GM23338 (cell line): Measurements from ENCODE around the gene HIVEP3. TPM values are rescaled to one million over a fixed set of nuclear protein-coding genes. Genes with fewer than 3 reads are reported as not detected.

Experiments used
- ATAC-seq: fragments of 200-7000 bp; cut with Tn5 transposase; 3 replicates; pipeline ENCODE4 v1.9.1; 2020
- DNase-seq: peaks from one replicate; pipeline ENCODE4 v3.0.0-alpha.2; 2015; ENCODE audit warnings: low spot score
- H2AFZ ChIP-seq: fragments of 200-600 bp; sonication (generic); 2 replicates; pipeline ENCODE4 v1.8.0; 2016; ENCODE audit warnings: antibody characterized with exemption, mild to moderate bottlenecking, moderate library complexity
- H3F3A ChIP-seq: fragments of 200-600 bp; sonication (generic); replicated peaks from 2 replicates; pipeline ENCODE4 v1.8.0; 2017; ENCODE audit warnings: antibody characterized with exemption, mixed run types, low read depth
- H3K27ac ChIP-seq: fragments of 200-600 bp; sonication (generic); 2 replicates; pipeline ENCODE4 v1.6.1; 2016; ENCODE audit warnings: low read depth
- H3K27me3 ChIP-seq: fragments of 200-600 bp; sonication (generic); 2 replicates; pipeline ENCODE4 v1.8.0; 2016; ENCODE audit warnings: mild to moderate bottlenecking, mixed run types, moderate library complexity; ENCODE audit not compliant: insufficient read depth
- H3K36me3 ChIP-seq: fragments of 200-600 bp; sonication (generic); 2 replicates; pipeline ENCODE4 v1.8.0; 2016; ENCODE audit warnings: mild to moderate bottlenecking; ENCODE audit not compliant: insufficient read depth
- H3K4me1 ChIP-seq: fragments of 200-600 bp; sonication (generic); 2 replicates; pipeline ENCODE4 v1.8.0; 2016; ENCODE audit warnings: mild to moderate bottlenecking, moderate library complexity; ENCODE audit not compliant: insufficient read depth
- H3K4me2 ChIP-seq: fragments of 200-600 bp; sonication (generic); 2 replicates; pipeline ENCODE4 v1.7.1; 2017; ENCODE audit warnings: mixed run types
- H3K4me3 ChIP-seq: fragments of 200-600 bp; sonication (generic); 2 replicates; pipeline ENCODE4 v1.6.1; 2016; ENCODE audit warnings: mixed run types
- H3K79me2 ChIP-seq: fragments of 200-600 bp; sonication (generic); replicated peaks from 2 replicates; pipeline ENCODE4 v1.8.0; 2017; ENCODE audit warnings: mild to moderate bottlenecking; ENCODE audit not compliant: insufficient read depth
- H3K9me2 ChIP-seq: fragments of 200-600 bp; sonication (generic); 2 replicates; pipeline ENCODE4 v1.8.0; 2017; ENCODE audit not compliant: insufficient read depth
- H4K20me1 ChIP-seq: fragments of 200-600 bp; sonication (generic); replicated peaks from 2 replicates; pipeline ENCODE4 v1.8.0; 2017; ENCODE audit warnings: mild to moderate bottlenecking; ENCODE audit not compliant: insufficient read depth
- H3K27ac Mint-ChIP-seq: 2 replicates; pipeline ENCODE4 v1.8.0; 2020; ENCODE audit warnings: inconsistent platforms, mild to moderate bottlenecking, moderate library complexity, mixed read lengths
- H3K27me3 Mint-ChIP-seq: 3 replicates; pipeline ENCODE4 v1.8.0; 2022; ENCODE audit warnings: low read depth, mild to moderate bottlenecking, moderate library complexity, mixed read lengths, inconsistent platforms; ENCODE audit not compliant: insufficient read depth, poor library complexity
- H3K36me3 Mint-ChIP-seq: 3 replicates; pipeline ENCODE4 v1.8.0; 2021; ENCODE audit warnings: low read depth, mild to moderate bottlenecking, inconsistent platforms, moderate library complexity, mixed read lengths
- H3K4me1 Mint-ChIP-seq: 3 replicates; pipeline ENCODE4 v1.8.0; 2020; ENCODE audit warnings: mild to moderate bottlenecking, inconsistent platforms, mixed read lengths
- H3K4me3 Mint-ChIP-seq: 3 replicates; pipeline ENCODE4 v1.8.0; 2021; ENCODE audit warnings: moderate library complexity, mild to moderate bottlenecking, inconsistent platforms, mixed read lengths
- H3K9me3 Mint-ChIP-seq: 3 replicates; pipeline ENCODE4 v1.8.0; 2020; ENCODE audit warnings: moderate library complexity, mild to moderate bottlenecking, inconsistent platforms, mixed read lengths
- CTCF ChIP-seq, 2 experiments: fragments of 200-600 bp in 1 of 2; sonication (generic) in 1 of 2; conservative IDR thresholded peaks; 2 replicates each; pipeline versions ENCODE4 v1.5.1 to v1.6.1; 2016 to 2017; ENCODE audit warnings: antibody characterized with exemption in 2 of 2, low read depth in 2 of 2, mild to moderate bottlenecking in 2 of 2, moderate library complexity in 1 of 2
- ETS1 ChIP-seq: IDR thresholded peaks from 2 replicates; pipeline ENCODE4 v1.6.1; 2016; ENCODE audit warnings: antibody characterized with exemption
- EZH2phosphoT487 ChIP-seq: fragments of 200-600 bp; sonication (generic); IDR thresholded peaks from one replicate; pipeline ENCODE4 v1.8.1; 2018; ENCODE audit warnings: antibody characterized with exemption; ENCODE audit not compliant: unreplicated experiment
- JUNB ChIP-seq: IDR thresholded peaks from one replicate; pipeline ENCODE4 v1.6.1; 2016; ENCODE audit warnings: antibody characterized with exemption; ENCODE audit not compliant: unreplicated experiment
- POLR2AphosphoS5 ChIP-seq: IDR thresholded peaks from 2 replicates; pipeline ENCODE4 v1.6.1; 2016; ENCODE audit warnings: antibody characterized with exemption, low read depth
- REST ChIP-seq: IDR thresholded peaks from one replicate; pipeline ENCODE4 v1.6.1; 2018; ENCODE audit warnings: antibody characterized with exemption; ENCODE audit not compliant: unreplicated experiment
- STAT1 ChIP-seq: IDR thresholded peaks from one replicate; pipeline ENCODE4 v1.6.1; 2016; ENCODE audit warnings: antibody characterized with exemption; ENCODE audit not compliant: unreplicated experiment
- ZNF331 ChIP-seq: fragments of 250-450 bp; sonication (Bioruptor Pico); IDR thresholded peaks from 2 replicates; pipeline ENCODE4 v1.5.0; 2020; ENCODE audit warnings: low read depth, mild to moderate bottlenecking, moderate library complexity
- polyA plus RNA-seq: library from polyadenylated mRNA; unstranded; fragments of >200 nt; fragmentation: Nextera tagmentation; extraction: Ambion mirVana; gene quantifications from 2 replicates; pipeline ENCODE4 v1.2.1, GENCODE V29; 2016
- total RNA-seq: library from RNA; depleted of rRNA; stranded (reverse); fragments of >200 nt; shearing (Covaris generic); gene quantifications from 2 replicates; pipeline ENCODE4 v1.2.3, GENCODE V29; 2014
- TF ChIP-seq, protein P1 (sequence below): fragments of 250-450 bp; sonication (Bioruptor Pico); IDR thresholded peaks from 2 replicates; pipeline ENCODE4 v1.5.0; 2020; ENCODE audit warnings: mild to moderate bottlenecking, moderate library complexity

HIVEP3 gene
- total and polyA plus RNA-seq, 2 experiments from 2014 or later, result 0.14 to 0.24 TPM

GRCh38 chr1:41631971-41632370 lies 286.8 kb downstream of the HIVEP3 start:
- no peak overlapping the region for H3K4me3 ChIP-seq
- no peaks in the 10 kb centered on the region for H3K9me3 Mint-ChIP-seq
- H3K4me3 Mint-ChIP-seq, result no peak overlapping the region
- TF ChIP-seq REST, result no peak
- no peak for TF ChIP-seq ZNF331 (CRISPR knock-in tag)
- no peak for TF ChIP-seq ETS1
- no peak for TF ChIP-seq CTCF (conservative IDR thresholded peaks at IDR 0.05; ENCODE audit: low read depth in 2 of 2)
- TF ChIP-seq POLR2AphosphoS5, result no peak
- no peak for TF ChIP-seq STAT1
- no peak for TF ChIP-seq JUNB
- TF ChIP-seq EZH2phosphoT487, result no peak
- TF ChIP-seq, protein P1, sequence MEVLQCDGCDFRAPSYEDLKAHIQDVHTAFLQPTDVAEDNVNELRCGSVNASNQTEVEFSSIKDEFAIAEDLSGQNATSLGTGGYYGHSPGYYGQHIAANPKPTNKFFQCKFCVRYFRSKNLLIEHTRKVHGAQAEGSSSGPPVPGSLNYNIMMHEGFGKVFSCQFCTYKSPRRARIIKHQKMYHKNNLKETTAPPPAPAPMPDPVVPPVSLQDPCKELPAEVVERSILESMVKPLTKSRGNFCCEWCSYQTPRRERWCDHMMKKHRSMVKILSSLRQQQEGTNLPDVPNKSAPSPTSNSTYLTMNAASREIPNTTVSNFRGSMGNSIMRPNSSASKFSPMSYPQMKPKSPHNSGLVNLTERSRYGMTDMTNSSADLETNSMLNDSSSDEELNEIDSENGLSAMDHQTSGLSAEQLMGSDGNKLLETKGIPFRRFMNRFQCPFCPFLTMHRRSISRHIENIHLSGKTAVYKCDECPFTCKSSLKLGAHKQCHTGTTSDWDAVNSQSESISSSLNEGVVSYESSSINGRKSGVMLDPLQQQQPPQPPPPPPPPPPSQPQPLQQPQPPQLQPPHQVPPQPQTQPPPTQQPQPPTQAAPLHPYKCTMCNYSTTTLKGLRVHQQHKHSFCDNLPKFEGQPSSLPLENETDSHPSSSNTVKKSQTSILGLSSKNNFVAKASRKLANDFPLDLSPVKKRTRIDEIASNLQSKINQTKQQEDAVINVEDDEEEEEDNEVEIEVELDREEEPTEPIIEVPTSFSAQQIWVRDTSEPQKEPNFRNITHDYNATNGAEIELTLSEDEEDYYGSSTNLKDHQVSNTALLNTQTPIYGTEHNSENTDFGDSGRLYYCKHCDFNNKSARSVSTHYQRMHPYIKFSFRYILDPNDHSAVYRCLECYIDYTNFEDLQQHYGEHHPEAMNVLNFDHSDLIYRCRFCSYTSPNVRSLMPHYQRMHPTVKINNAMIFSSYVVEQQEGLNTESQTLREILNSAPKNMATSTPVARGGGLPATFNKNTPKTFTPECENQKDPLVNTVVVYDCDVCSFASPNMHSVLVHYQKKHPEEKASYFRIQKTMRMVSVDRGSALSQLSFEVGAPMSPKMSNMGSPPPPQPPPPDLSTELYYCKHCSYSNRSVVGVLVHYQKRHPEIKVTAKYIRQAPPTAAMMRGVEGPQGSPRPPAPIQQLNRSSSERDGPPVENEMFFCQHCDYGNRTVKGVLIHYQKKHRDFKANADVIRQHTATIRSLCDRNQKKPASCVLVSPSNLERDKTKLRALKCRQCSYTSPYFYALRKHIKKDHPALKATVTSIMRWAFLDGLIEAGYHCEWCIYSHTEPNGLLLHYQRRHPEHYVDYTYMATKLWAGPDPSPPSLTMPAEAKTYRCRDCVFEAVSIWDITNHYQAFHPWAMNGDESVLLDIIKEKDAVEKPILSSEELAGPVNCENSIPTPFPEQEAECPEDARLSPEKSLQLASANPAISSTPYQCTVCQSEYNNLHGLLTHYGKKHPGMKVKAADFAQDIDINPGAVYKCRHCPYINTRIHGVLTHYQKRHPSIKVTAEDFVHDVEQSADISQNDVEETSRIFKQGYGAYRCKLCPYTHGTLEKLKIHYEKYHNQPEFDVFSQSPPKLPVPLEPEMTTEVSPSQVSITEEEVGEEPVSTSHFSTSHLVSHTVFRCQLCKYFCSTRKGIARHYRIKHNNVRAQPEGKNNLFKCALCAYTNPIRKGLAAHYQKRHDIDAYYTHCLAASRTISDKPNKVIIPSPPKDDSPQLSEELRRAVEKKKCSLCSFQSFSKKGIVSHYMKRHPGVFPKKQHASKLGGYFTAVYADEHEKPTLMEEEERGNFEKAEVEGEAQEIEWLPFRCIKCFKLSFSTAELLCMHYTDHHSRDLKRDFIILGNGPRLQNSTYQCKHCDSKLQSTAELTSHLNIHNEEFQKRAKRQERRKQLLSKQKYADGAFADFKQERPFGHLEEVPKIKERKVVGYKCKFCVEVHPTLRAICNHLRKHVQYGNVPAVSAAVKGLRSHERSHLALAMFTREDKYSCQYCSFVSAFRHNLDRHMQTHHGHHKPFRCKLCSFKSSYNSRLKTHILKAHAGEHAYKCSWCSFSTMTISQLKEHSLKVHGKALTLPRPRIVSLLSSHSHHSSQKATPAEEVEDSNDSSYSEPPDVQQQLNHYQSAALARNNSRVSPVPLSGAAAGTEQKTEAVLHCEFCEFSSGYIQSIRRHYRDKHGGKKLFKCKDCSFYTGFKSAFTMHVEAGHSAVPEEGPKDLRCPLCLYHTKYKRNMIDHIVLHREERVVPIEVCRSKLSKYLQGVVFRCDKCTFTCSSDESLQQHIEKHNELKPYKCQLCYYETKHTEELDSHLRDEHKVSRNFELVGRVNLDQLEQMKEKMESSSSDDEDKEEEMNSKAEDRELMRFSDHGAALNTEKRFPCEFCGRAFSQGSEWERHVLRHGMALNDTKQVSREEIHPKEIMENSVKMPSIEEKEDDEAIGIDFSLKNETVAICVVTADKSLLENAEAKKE, result no peak
- no peak for DNase-seq
- no peaks in the 10 kb centered on the region for H4K20me1 ChIP-seq
- H2AFZ ChIP-seq, result no peak overlapping the region
- H3K9me2 ChIP-seq, result no peaks in the 10 kb centered on the region
- no peak overlapping the region for H3K27ac Mint-ChIP-seq
- peaks cover 2% of the 10 kb centered on the region for H3K27me3 Mint-ChIP-seq
- no peak overlapping the region for H3K4me2 ChIP-seq
- no peak for ATAC-seq
- no peaks in the 10 kb centered on the region; the same call in 2 of the 3 replicates for H3K4me1 Mint-ChIP-seq
- H3K4me1 ChIP-seq, result no peaks in the 10 kb centered on the region
- H3F3A ChIP-seq, result no peaks in the 10 kb centered on the region
- no peak overlapping the region for H3K27ac ChIP-seq
- no peaks in the 10 kb centered on the region for H3K36me3 ChIP-seq
- no peaks in the 10 kb centered on the region for H3K27me3 ChIP-seq
- H3K79me2 ChIP-seq, result no peaks in the 10 kb centered on the region
- no peaks in the 10 kb centered on the region for H3K36me3 Mint-ChIP-seq
